WTC11 (cell line): ENCODE measurements around the gene PFN2. TPM values are rescaled to one million over a fixed set of nuclear protein-coding genes. Genes with fewer than 3 reads are reported as not detected.

Source experiments
- ATAC-seq: fragments of 200-7000 bp; cut with Tn5 transposase; 2 replicates; pipeline ENCODE4 v1.10.0; 2021; ENCODE audit warnings: mild to moderate bottlenecking, moderate library complexity
- CTCF ChIA-PET: fragments of 300-600 bp; sonication (Branson Sonifier 250); formaldehyde crosslinking; loops from one replicate; lab custom pipeline; 2021; ENCODE audit warnings: antibody characterized with exemption; lab: Charles Lee
- POLR2A ChIA-PET: fragments of 350-600 bp; sonication (Branson Sonifier 250); formaldehyde crosslinking; loops from one replicate; lab custom pipeline; 2021; ENCODE audit warnings: antibody characterized with exemption; lab: Charles Lee
- DNase-seq: peaks from one replicate; pipeline ENCODE4 v3.0.0; 2021; ENCODE audit warnings: low spot score
- H3K27ac Mint-ChIP-seq: 2 replicates; pipeline ENCODE4 v1.8.0; 2021; ENCODE audit warnings: mixed read lengths
- H3K27me3 Mint-ChIP-seq: 2 replicates; pipeline ENCODE4 v1.8.0; 2021; ENCODE audit warnings: low read depth, mild to moderate bottlenecking, moderate library complexity, mixed read lengths
- H3K36me3 Mint-ChIP-seq: 2 replicates; pipeline ENCODE4 v1.8.0; 2021; ENCODE audit warnings: mixed read lengths
- H3K4me1 Mint-ChIP-seq: 2 replicates; pipeline ENCODE4 v1.8.0; 2022; ENCODE audit warnings: mixed read lengths
- H3K4me3 Mint-ChIP-seq: 2 replicates; pipeline ENCODE4 v1.8.0; 2021; ENCODE audit warnings: mild to moderate bottlenecking, moderate library complexity, mixed read lengths
- H3K9me3 Mint-ChIP-seq: 2 replicates; pipeline ENCODE4 v1.8.0; 2021; ENCODE audit warnings: mixed read lengths
- ATF1 ChIP-seq: sonication (generic); formaldehyde crosslinking; IDR thresholded peaks from 2 replicates; pipeline ENCODE4 v1.8.1; 2023; ENCODE audit warnings: mild to moderate bottlenecking, moderate library complexity, missing genetic modification reagents
- ESRRA ChIP-seq: sonication (generic); formaldehyde crosslinking; IDR thresholded peaks from 2 replicates; pipeline ENCODE4 v1.8.1; 2022; ENCODE audit warnings: mild to moderate bottlenecking, missing genetic modification reagents, borderline replicate concordance
- FOXJ3 ChIP-seq: sonication (generic); formaldehyde crosslinking; IDR thresholded peaks from 2 replicates; pipeline ENCODE4 v1.9.0; 2021; ENCODE audit warnings: missing genetic modification reagents, mild to moderate bottlenecking, borderline replicate concordance
- FOXK1 ChIP-seq: sonication (generic); formaldehyde crosslinking; IDR thresholded peaks from 2 replicates; pipeline ENCODE4 v1.8.0; 2022; ENCODE audit warnings: mild to moderate bottlenecking, moderate library complexity, missing genetic modification reagents
- GRHL2 ChIP-seq: fragments of 250-450 bp; sonication (Bioruptor Pico); IDR thresholded peaks from 2 replicates; pipeline ENCODE4 v1.8.0; 2022; ENCODE audit warnings: mild to moderate bottlenecking, moderate library complexity; ENCODE audit not compliant: insufficient replicate concordance, severe bottlenecking
- JAZF1 ChIP-seq: fragments of 250-450 bp; sonication (Bioruptor Pico); IDR thresholded peaks from 2 replicates; pipeline ENCODE4 v1.9.0; 2021; ENCODE audit warnings: moderate library complexity, mild to moderate bottlenecking, inconsistent platforms
- KAT7 ChIP-seq: sonication (generic); formaldehyde crosslinking; IDR thresholded peaks from 2 replicates; pipeline ENCODE4 v1.8.1; 2023; ENCODE audit warnings: missing genetic modification reagents, mild to moderate bottlenecking, borderline replicate concordance
- MYBL2 ChIP-seq: sonication (generic); formaldehyde crosslinking; IDR thresholded peaks from 2 replicates; pipeline ENCODE4 v1.8.1; 2023; ENCODE audit warnings: mild to moderate bottlenecking, moderate library complexity, missing genetic modification reagents
- NFATC4 ChIP-seq: fragments of 250-450 bp; sonication (Bioruptor Pico); IDR thresholded peaks from 2 replicates; pipeline ENCODE4 v1.9.0; 2021; ENCODE audit warnings: mild to moderate bottlenecking
- NR1H2 ChIP-seq: sonication (generic); formaldehyde crosslinking; IDR thresholded peaks from 2 replicates; pipeline ENCODE4 v1.9.0; 2021; ENCODE audit warnings: mild to moderate bottlenecking, moderate library complexity, missing genetic modification reagents
- TEAD4 ChIP-seq: sonication (generic); formaldehyde crosslinking; IDR thresholded peaks from 2 replicates; pipeline ENCODE4 v1.8.0; 2022; ENCODE audit warnings: mild to moderate bottlenecking, missing genetic modification reagents
- TP53 ChIP-seq: sonication (generic); formaldehyde crosslinking; IDR thresholded peaks from 2 replicates; pipeline ENCODE4 v1.8.1; 2023; ENCODE audit warnings: mild to moderate bottlenecking, missing genetic modification reagents
- ZNF232 ChIP-seq: sonication (generic); formaldehyde crosslinking; IDR thresholded peaks from 2 replicates; pipeline ENCODE4 v1.8.0; 2022; ENCODE audit warnings: mild to moderate bottlenecking, missing genetic modification reagents
- total RNA-seq: library from RNA; stranded (reverse); gene quantifications from 3 replicates; pipeline ENCODE4 v1.2.3, GENCODE V29; 2021
- TF ChIP-seq, protein P1 (sequence below): fragments of 250-450 bp; sonication (Bioruptor Pico); IDR thresholded peaks from 2 replicates; pipeline ENCODE4 v1.9.0; 2021; ENCODE audit warnings: mild to moderate bottlenecking
- TF ChIP-seq, protein P2 (sequence below): fragments of 250-450 bp; sonication (Bioruptor Pico); IDR thresholded peaks from 2 replicates; pipeline ENCODE4 v1.8.0; 2021; ENCODE audit warnings: mild to moderate bottlenecking
- TF ChIP-seq, protein P3 (sequence below): sonication (generic); formaldehyde crosslinking; IDR thresholded peaks from 2 replicates; pipeline ENCODE4 v1.8.1; 2023; ENCODE audit warnings: mild to moderate bottlenecking, missing genetic modification reagents, moderate library complexity
- TF ChIP-seq, protein P4 (sequence below): sonication (generic); formaldehyde crosslinking; IDR thresholded peaks from 2 replicates; pipeline ENCODE4 v1.8.1; 2022; ENCODE audit warnings: low read depth, missing genetic modification reagents, borderline replicate concordance
- TF ChIP-seq, protein P5 (sequence below): sonication (generic); formaldehyde crosslinking; IDR thresholded peaks from 2 replicates; pipeline ENCODE4 v1.8.1; 2022; ENCODE audit warnings: mild to moderate bottlenecking, moderate library complexity, missing genetic modification reagents

The PFN2 gene
- total RNA-seq, 1 experiment from 2014 or later = 158 TPM

DNA sequence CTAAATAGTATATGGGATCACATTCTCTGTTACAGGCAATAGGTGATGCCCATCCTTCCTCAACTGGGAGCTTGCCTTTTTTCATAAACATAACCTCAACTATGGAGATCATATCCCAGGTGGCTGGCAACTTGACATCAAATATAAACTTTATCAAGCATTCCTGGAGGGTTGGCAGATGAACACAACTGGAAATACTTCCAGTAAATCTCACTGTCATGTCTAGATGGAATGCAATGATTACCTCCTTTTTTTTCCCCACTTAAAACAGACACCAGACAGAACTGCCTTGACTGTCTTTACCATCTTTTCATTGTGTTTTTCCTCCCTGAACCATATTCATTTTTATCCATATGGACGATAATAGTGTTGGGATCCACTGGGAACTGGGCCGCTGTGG, 43.1 kb upstream of the PFN2 start:
- DNase-seq (no peak), ATAC-seq (no peak)
- Mint-ChIP-seq H3K9me3 (peaks cover 6% of the 10 kb centered on the region; the same call in 1 of the 2 replicates), H3K36me3 (no peaks in the 10 kb centered on the region), H3K27me3 (no peaks in the 10 kb centered on the region; the same call in 1 of the 2 replicates), H3K4me1 (peaks cover 5% of the 10 kb centered on the region; the same call in 1 of the 2 replicates), H3K4me3 (no peak overlapping the region), H3K27ac (no peak overlapping the region)
- ChIA-PET CTCF (no interaction called here), POLR2A (no interaction called here)
- no peak for TF ChIP-seq MYBL2
- no peak for TF ChIP-seq ZNF232 (CRISPR knock-in tag)
- no peak for TF ChIP-seq ESRRA (CRISPR knock-in tag)
- no peak for TF ChIP-seq FOXJ3 (CRISPR knock-in tag)
- TF ChIP-seq GRHL2 (CRISPR knock-in tag) = no peak
- no peak for TF ChIP-seq TP53
- TF ChIP-seq, protein P1, sequence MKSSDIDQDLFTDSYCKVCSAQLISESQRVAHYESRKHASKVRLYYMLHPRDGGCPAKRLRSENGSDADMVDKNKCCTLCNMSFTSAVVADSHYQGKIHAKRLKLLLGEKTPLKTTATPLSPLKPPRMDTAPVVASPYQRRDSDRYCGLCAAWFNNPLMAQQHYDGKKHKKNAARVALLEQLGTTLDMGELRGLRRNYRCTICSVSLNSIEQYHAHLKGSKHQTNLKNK = no peak
- TF ChIP-seq, protein P2, sequence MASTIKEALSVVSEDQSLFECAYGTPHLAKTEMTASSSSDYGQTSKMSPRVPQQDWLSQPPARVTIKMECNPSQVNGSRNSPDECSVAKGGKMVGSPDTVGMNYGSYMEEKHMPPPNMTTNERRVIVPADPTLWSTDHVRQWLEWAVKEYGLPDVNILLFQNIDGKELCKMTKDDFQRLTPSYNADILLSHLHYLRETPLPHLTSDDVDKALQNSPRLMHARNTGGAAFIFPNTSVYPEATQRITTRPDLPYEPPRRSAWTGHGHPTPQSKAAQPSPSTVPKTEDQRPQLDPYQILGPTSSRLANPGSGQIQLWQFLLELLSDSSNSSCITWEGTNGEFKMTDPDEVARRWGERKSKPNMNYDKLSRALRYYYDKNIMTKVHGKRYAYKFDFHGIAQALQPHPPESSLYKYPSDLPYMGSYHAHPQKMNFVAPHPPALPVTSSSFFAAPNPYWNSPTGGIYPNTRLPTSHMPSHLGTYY (CRISPR knock-in tag) = no peak
- no peak for TF ChIP-seq FOXK1 (CRISPR knock-in tag)
- no peak for TF ChIP-seq ATF1 (CRISPR knock-in tag)
- no peak for TF ChIP-seq NFATC4 (CRISPR knock-in tag)
- TF ChIP-seq KAT7 = no peak

DNA sequence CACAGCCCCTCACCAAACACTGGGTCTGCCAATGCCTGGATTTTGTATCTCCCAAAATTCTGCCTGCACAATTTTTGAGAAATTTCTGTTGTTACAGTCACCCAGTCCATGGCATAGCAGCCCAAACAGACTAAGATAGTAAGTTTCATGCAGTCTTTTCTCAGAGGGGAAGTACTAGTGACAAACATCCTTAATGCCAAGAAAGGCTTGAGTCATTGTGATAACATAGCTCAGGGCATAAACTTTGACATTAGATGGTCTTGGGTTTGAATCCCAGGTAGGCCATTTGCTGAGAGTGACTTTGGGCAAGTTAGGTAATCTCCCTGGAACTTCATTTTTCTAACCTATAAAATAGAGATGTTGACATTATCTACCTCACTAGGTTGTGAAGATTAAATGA, 36.1 kb upstream of the PFN2 start:
- ChIA-PET POLR2A (no interaction called here), CTCF (interaction anchor here (0.7 kb wide), 1 partner anchor 31 kb away, joined by 3 read pairs; no protein-coding TSS in a partner anchor)
- ATAC-seq (no peak), DNase-seq (no peak)
- Mint-ChIP-seq H3K36me3 (no peaks in the 10 kb centered on the region), H3K4me3 (no peak overlapping the region), H3K27ac (no peak overlapping the region), H3K9me3 (peaks cover 6% of the 10 kb centered on the region; the same call in 1 of the 2 replicates), H3K27me3 (no peaks in the 10 kb centered on the region), H3K4me1 (no peaks in the 10 kb centered on the region)
- TF ChIP-seq ZNF232 (CRISPR knock-in tag) (no peak), TEAD4 (CRISPR knock-in tag) (no peak), JAZF1 (no peak), NR1H2 (CRISPR knock-in tag) (no peak)
- TF ChIP-seq, protein P3, sequence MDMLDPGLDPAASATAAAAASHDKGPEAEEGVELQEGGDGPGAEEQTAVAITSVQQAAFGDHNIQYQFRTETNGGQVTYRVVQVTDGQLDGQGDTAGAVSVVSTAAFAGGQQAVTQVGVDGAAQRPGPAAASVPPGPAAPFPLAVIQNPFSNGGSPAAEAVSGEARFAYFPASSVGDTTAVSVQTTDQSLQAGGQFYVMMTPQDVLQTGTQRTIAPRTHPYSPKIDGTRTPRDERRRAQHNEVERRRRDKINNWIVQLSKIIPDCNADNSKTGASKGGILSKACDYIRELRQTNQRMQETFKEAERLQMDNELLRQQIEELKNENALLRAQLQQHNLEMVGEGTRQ (CRISPR knock-in tag) = no peak
- TF ChIP-seq, protein P4, sequence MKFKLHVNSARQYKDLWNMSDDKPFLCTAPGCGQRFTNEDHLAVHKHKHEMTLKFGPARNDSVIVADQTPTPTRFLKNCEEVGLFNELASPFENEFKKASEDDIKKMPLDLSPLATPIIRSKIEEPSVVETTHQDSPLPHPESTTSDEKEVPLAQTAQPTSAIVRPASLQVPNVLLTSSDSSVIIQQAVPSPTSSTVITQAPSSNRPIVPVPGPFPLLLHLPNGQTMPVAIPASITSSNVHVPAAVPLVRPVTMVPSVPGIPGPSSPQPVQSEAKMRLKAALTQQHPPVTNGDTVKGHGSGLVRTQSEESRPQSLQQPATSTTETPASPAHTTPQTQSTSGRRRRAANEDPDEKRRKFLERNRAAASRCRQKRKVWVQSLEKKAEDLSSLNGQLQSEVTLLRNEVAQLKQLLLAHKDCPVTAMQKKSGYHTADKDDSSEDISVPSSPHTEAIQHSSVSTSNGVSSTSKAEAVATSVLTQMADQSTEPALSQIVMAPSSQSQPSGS (CRISPR knock-in tag) = no peak
- TF ChIP-seq, all 79 proteins: peak for 0

DNA sequence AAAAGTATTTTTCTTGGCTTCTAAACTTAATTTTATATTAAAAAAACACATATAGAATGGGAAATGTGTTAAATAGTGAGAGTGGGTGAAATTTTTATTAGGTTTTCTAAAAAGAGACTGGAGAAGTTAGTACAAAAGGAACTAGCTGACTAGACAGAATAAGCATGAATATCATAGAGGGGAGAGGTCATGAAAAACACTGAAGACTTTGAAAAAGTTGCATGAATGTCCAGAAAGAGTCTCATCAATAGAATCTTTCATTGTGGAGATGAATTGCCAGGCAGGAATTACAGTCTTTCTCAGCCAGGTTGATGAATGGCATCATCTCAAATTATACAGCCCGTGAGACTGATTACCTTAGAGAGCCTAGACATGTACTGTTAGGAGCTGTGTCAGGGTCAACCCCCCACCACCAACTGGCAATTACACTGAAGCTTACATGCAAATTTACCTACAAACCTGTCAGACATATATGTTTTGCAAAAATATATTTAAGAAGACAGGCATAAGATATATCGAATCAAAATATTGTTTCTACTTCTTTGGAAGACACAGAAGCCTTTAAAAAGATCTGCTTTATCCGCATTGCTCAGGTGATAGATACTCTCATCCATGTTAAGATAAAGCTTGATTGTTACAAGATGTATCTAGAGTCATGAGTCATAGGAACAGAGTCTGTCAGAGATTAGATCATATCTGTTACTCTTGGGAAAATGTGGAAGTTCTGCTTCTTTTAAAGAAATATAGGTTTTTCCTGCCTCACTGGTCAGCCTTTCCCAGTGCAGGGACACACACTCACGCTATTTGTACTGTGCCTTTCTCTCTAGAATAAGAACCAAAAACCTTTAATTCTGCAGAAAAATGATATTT, 34.8 kb upstream of the PFN2 start:
- ATAC-seq (no peak), DNase-seq (no peak)
- H3K36me3 Mint-ChIP-seq = no peaks in the 10 kb centered on the region
- TF ChIP-seq, protein P5, sequence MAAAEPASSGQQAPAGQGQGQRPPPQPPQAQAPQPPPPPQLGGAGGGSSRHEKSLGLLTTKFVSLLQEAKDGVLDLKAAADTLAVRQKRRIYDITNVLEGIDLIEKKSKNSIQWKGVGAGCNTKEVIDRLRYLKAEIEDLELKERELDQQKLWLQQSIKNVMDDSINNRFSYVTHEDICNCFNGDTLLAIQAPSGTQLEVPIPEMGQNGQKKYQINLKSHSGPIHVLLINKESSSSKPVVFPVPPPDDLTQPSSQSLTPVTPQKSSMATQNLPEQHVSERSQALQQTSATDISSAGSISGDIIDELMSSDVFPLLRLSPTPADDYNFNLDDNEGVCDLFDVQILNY (CRISPR knock-in tag) = no peak
- TF ChIP-seq, all 79 proteins: peak for 0
- no peaks in the 10 kb centered on the region for H3K9me3 Mint-ChIP-seq
- H3K4me3 Mint-ChIP-seq = no peak overlapping the region
- H3K4me1 Mint-ChIP-seq = no peaks in the 10 kb centered on the region
- POLR2A ChIA-PET = no interaction called here
- no peak overlapping the region for H3K27ac Mint-ChIP-seq
- CTCF ChIA-PET = no interaction called here
- no peaks in the 10 kb centered on the region for H3K27me3 Mint-ChIP-seq
